Mammary epithelial cell (primary cell): ENCODE data around the gene ACOT13.
"Not testable (repeated sequence)": the region's sequence is repeated elsewhere in the genome, so short reads cannot be mapped to it uniquely, and the experiment has no call there.

Experiments
- CTCF ChIP-seq, 2 donors: IDR thresholded peaks in 1 of 2; conservative IDR thresholded peaks in 1 of 2; 2 replicates each; pipeline ENCODE4 v1.5.1; 2011 to 2012; ENCODE audit warnings: inconsistent platforms in 2 of 2, low read length in 2 of 2, mild to moderate bottlenecking in 2 of 2, control low read depth in 1 of 2, low read depth in 1 of 2; ENCODE audit not compliant: insufficient read depth in 1 of 2; ENCODE audit errors: extremely low read depth in 1 of 2
- EZH2 ChIP-seq: IDR thresholded peaks from 2 replicates; pipeline ENCODE4 v1.6.1; 2012; ENCODE audit warnings: low read length, inconsistent platforms, borderline replicate concordance

GRCh38 chr6:24734710-24735109, 67.8 kb downstream of the ACOT13 start:
- not testable (repeated sequence) for TF ChIP-seq EZH2; CTCF (conservative IDR thresholded peaks at IDR 0.05 in 1 of 2, IDR thresholded peaks at IDR 0.05 in 1 of 2; ENCODE audit: extremely low read depth in 1 of 2, insufficient read depth in 1 of 2, low read depth in 1 of 2, low read length in 2 of 2)
